VCaP (cell line): ENCODE data around the gene TCF7.

Experiments
- H3K27ac ChIP-seq: fragments of 450-650 bp; 2 replicates; pipeline ENCODE4 v1.5.1; 2017
- TF ChIP-seq, protein P1 (sequence below): fragments of 450-650 bp; conservative IDR thresholded peaks from 2 replicates; pipeline ENCODE4 v1.5.1; 2017; ENCODE audit warnings: mild to moderate bottlenecking, moderate library complexity

Gene TCF7

DNA sequence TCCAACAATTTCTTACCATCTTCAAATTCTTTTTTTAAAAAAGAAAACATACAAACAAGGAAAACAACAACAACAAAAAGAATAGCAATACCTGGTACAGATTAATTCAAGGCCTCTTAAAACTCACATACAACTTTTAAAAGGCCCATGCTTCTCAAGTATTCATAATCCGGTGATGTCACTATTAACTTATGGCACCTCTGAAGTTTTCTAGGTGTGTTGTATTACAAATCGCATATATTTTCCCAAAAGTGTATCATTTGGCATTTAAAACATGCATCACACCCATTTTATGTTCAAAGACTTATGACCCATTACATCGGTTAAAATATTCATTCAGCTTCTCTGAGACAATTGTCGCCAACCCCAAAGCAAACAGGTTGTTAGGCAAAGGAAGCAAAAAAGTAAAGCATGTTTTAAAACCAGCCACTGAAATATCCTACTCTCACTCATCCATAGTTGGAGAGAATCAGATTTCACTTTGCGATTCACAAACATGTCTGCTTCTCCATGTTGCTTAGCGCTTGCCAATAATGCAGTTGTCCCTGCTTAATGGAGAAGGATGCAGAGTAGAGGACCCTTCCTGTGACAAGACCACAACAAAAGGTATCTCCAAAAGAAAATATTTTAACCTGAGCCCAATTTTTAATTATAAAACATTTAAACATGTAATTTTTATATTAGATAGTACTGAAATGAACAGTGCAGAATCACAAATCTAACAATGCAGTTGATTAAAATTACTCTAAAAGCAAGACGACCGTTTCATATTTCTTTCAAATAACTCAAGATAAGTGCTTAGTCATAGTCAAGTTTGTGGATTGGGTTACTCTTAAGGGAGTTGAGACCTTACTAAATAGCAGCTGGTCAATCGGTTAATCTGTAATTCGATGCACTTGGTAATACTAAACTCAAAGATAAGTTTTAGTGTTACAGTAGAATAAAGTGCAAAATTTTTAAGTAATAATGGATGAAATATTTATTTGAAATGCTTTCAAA lies 60.7 kb downstream of the TCF7 start:
- TF ChIP-seq, protein P1, sequence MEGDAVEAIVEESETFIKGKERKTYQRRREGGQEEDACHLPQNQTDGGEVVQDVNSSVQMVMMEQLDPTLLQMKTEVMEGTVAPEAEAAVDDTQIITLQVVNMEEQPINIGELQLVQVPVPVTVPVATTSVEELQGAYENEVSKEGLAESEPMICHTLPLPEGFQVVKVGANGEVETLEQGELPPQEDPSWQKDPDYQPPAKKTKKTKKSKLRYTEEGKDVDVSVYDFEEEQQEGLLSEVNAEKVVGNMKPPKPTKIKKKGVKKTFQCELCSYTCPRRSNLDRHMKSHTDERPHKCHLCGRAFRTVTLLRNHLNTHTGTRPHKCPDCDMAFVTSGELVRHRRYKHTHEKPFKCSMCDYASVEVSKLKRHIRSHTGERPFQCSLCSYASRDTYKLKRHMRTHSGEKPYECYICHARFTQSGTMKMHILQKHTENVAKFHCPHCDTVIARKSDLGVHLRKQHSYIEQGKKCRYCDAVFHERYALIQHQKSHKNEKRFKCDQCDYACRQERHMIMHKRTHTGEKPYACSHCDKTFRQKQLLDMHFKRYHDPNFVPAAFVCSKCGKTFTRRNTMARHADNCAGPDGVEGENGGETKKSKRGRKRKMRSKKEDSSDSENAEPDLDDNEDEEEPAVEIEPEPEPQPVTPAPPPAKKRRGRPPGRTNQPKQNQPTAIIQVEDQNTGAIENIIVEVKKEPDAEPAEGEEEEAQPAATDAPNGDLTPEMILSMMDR, result no peak
- peak overlapping the region; percentile 99 for H3K27ac ChIP-seq

DNA sequence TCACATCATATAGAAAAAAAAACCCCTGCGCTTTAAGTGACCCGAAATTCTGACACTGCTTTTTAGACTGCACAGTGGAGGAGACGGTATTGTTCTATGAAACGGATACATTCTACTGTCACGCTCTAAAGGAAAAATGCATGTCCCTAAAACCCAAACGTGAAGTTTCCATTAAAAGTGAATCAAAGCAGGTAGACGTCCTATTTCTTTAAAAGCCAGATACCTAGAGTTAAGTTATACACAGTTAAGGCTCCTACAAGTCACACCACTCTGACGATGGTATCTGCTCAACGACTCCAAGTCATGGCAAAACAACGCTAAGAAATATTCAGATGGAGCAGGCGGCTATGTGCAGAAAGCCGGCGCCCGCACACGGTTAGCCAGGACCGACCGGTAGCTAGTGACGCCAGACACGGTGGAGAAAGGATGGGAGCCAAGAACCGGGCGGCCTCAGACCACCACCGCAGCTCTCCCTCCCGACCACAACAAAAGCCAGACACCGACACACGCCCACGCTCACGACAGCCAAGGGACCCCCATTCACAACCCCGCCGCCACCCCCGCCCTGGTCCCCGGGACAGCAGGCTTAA lies 61.5 kb downstream of the TCF7 start:
- peak overlapping the region; percentile 99 for H3K27ac ChIP-seq
- TF ChIP-seq, protein P1, result no peak

DNA sequence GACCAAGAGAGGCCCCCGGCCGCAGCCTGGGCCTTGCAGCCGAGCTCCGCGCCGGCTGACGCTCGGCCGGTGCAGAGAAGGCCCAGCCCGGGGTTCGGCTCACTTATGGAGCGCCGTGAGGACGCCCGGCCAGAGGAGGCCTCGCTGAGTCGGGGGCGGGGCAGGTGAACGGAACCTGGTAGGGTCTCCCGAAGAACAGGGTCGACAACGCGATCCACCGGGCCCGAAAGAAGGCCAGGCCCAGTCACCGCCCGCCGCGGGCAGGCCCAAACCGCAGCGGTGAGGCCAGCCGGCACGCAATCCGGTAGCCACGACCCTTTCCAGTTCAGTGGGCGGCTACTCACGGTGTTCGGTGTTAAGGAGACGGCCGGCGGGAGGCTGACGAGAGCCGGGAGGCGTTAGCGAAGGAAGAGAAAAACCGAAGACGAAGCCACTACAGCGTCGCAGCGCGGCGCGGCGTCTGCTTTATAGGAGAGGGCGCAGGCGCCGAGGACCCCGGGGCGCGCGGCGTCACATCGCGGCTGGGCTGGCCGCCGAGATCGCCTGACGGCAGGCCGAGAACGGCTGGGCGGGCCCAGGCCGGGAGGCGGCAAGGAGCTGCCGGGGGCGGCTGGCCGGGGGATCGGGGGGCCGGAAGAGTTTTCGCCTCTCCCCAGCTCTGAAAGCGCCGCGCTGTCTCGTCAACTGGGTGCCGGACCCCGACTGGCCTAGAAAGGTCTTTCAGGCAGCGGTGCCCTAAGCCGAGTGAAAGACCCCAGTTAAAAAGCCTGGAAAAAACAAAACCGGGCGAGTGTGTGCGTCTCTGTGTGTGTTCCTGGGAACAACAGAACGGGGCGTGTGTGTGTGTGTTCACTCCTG lies 62.3 kb downstream of the TCF7 start, which contains the start of gene SKP1:
Gene SKP1 (minus strand): TSS at position 440 of the 858 bp plus-strand sequence. CDS start 2,928 bp downstream, outside the sequence.
- TF ChIP-seq, protein P1, result no peak
- peak within 1 kb of the TSS; percentile 99 for H3K27ac ChIP-seq

DNA sequence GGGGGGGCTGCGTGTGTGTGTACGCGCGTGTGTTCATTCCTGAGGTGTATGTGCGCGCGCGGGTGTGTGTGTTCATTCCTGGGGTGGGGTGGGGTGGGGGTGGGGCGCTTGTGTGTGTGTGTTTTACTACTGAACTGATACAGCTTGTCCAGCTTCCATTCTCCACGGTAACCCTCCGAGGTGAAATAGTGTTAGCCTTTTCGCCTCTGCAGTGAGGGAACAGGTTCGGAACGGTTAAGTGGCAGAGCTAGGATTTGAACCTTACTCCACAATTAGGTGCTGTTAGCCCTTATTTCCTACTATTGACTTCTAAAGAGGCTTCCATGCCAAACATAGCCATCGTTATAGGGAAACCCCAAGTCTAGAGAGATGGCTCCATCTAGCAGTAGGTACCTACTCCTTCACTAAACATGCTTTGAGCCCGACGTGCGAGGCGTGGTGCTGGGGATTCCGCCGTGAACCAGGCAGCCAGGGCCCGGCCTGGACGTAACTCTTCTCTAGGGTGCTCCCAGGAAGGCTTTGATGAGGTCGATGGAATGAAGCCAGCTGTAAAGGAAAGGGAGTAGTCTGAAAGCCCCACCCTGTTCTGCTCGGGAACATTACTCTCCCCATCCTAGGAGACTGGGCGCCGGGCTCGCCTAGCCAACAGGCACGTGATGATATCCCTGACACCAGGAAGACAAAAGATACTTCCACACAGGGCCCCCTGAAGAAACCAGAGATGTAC lies 63.1 kb downstream of the TCF7 start:
- TF ChIP-seq, protein P1, result no peak
- peak overlapping the region; percentile 99 for H3K27ac ChIP-seq

DNA sequence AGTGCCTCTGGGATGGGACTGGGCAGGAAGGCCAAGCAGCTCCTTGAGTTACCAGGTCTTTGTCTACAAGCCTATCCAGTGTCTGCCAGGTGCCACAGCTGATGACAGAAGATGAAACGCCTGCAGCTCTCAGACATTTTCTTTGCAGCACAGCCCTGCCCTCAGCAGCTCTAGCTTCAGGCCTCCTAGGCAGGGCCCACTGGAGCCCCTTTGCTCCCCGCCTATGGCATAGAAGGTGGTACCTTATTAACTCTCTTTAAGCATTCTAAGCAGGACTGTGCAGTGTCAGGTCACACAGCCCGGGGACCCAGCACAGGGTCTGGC lies 63.6 kb downstream of the TCF7 start:
- H3K27ac ChIP-seq, result peak overlapping the region; percentile 99
- TF ChIP-seq, protein P1, result no peak

DNA sequence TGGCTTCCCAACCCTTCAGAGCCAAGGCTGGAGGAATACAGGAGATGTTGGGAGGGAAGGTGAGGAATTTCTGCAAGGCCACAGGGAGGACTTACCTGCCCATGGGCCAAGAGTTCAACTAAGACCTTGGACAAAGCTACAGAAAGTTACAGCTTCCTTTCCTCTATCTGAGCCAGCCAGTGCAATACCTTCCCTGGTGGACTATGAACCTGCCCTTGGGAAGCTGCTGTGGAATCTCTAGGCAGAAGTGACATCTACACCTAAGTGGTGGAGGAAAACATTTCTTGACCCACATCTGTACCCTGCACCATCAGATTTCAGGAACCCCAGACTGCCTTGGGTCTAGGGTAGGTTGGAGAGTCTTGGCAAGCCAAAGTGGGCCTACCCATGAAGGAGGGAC lies 69.0 kb downstream of the TCF7 start:
- TF ChIP-seq, protein P1, result no peak
- no peak overlapping the region for H3K27ac ChIP-seq
